SK-N-SH treated with all-trans-retinoic acid at 6 μM for 48 hours (cell line): ENCODE data around the gene USP30.

ENCODE experiments used
- ATAC-seq: fragments of 200-7000 bp; cut with Tn5 transposase; 3 replicates; pipeline ENCODE4 v1.9.1; 2020; ENCODE audit warnings: mild to moderate bottlenecking, moderate library complexity
- ARNTL ChIP-seq: fragments of 450-650 bp; formaldehyde crosslinking; IDR thresholded peaks from 2 replicates; pipeline ENCODE4 v1.5.0; 2020; ENCODE audit warnings: low read depth, mild to moderate bottlenecking, moderate library complexity, borderline replicate concordance
- BACH2 ChIP-seq: fragments of 250-450 bp; sonication (Bioruptor Pico); IDR thresholded peaks from 2 replicates; pipeline ENCODE4 v1.9.0; 2021; ENCODE audit warnings: mild to moderate bottlenecking, borderline replicate concordance
- CREB5 ChIP-seq: fragments of 250-450 bp; sonication (Bioruptor Pico); IDR thresholded peaks from 2 replicates; pipeline ENCODE4 v1.5.1; 2020; ENCODE audit warnings: low read depth, mild to moderate bottlenecking, moderate library complexity
- CSDC2 ChIP-seq: fragments of 250-450 bp; sonication (Bioruptor Pico); IDR thresholded peaks from 2 replicates; pipeline ENCODE4 v1.5.0; 2020; ENCODE audit warnings: mild to moderate bottlenecking, moderate library complexity
- CSRNP3 ChIP-seq: fragments of 250-450 bp; sonication (Bioruptor Pico); IDR thresholded peaks from 2 replicates; pipeline ENCODE4 v1.5.1; 2021; ENCODE audit warnings: mild to moderate bottlenecking, moderate library complexity
- ESRRG ChIP-seq: fragments of 250-450 bp; sonication (Bioruptor Pico); IDR thresholded peaks from 2 replicates; pipeline ENCODE4 v1.6.1; 2021; ENCODE audit warnings: mild to moderate bottlenecking
- GLIS3 ChIP-seq: fragments of 250-450 bp; sonication (Bioruptor Pico); IDR thresholded peaks from 2 replicates; pipeline ENCODE4 v1.5.0; 2020; ENCODE audit warnings: mild to moderate bottlenecking, moderate library complexity
- ISL1 ChIP-seq: fragments of 250-450 bp; sonication (Bioruptor Pico); IDR thresholded peaks from 2 replicates; pipeline ENCODE4 v2.1.2; 2022; ENCODE audit warnings: mild to moderate bottlenecking, moderate library complexity
- OSR1 ChIP-seq: fragments of 250-450 bp; sonication (Bioruptor Pico); IDR thresholded peaks from 2 replicates; pipeline ENCODE4 v1.8.0; 2022; ENCODE audit warnings: moderate library complexity, mild to moderate bottlenecking, inconsistent platforms
- PATZ1 ChIP-seq: fragments of 250-450 bp; sonication (Bioruptor Pico); IDR thresholded peaks from 2 replicates; pipeline ENCODE4 v1.8.0; 2020; ENCODE audit warnings: mild to moderate bottlenecking, moderate library complexity, borderline replicate concordance
- POU6F1 ChIP-seq: fragments of 250-450 bp; sonication (Bioruptor Pico); IDR thresholded peaks from 2 replicates; pipeline ENCODE4 v1.8.0; 2021; ENCODE audit warnings: low read depth, mild to moderate bottlenecking, moderate library complexity, borderline replicate concordance
- PPARA ChIP-seq: fragments of 250-450 bp; sonication (Bioruptor Pico); IDR thresholded peaks from 2 replicates; pipeline ENCODE4 v1.5.0; 2020; ENCODE audit warnings: mild to moderate bottlenecking, borderline replicate concordance
- RARB ChIP-seq: fragments of 250-450 bp; sonication (Bioruptor Pico); IDR thresholded peaks from 2 replicates; pipeline ENCODE4 v1.8.0; 2021; ENCODE audit warnings: mild to moderate bottlenecking, moderate library complexity
- SNAI2 ChIP-seq: fragments of 250-450 bp; sonication (Bioruptor Pico); IDR thresholded peaks from 2 replicates; pipeline ENCODE4 v1.5.0; 2020; ENCODE audit warnings: mild to moderate bottlenecking, moderate library complexity
- TOX ChIP-seq: fragments of 250-450 bp; sonication (Bioruptor Pico); IDR thresholded peaks from 2 replicates; pipeline ENCODE4 v1.8.0; 2021; ENCODE audit warnings: mild to moderate bottlenecking, moderate library complexity, borderline replicate concordance
- TSHZ2 ChIP-seq: fragments of 250-450 bp; sonication (Bioruptor Pico); IDR thresholded peaks from 2 replicates; pipeline ENCODE4 v1.5.0; 2020; ENCODE audit warnings: mild to moderate bottlenecking, moderate library complexity
- ZC3H10 ChIP-seq: fragments of 250-450 bp; sonication (Bioruptor Pico); IDR thresholded peaks from 2 replicates; pipeline ENCODE4 v1.5.1; 2021; ENCODE audit warnings: mild to moderate bottlenecking, moderate library complexity
- ZFP3 ChIP-seq: fragments of 250-450 bp; sonication (Bioruptor Pico); IDR thresholded peaks from 2 replicates; pipeline ENCODE4 v1.5.0; 2020; ENCODE audit warnings: mild to moderate bottlenecking, moderate library complexity
- ZNF565 ChIP-seq: fragments of 450-650 bp; formaldehyde crosslinking; conservative IDR thresholded peaks from 2 replicates; pipeline ENCODE4 v1.5.0; 2020; ENCODE audit warnings: low read depth, mild to moderate bottlenecking, moderate library complexity
- ZNF8 ChIP-seq: fragments of 450-650 bp; formaldehyde crosslinking; IDR thresholded peaks from 2 replicates; pipeline ENCODE4 v1.5.0; 2020; ENCODE audit warnings: mild to moderate bottlenecking, moderate library complexity

USP30 gene

GRCh38 chr12:109010259-109010658 lies 42.1 kb upstream of the USP30 start:
- TF ChIP-seq BACH2 (CRISPR knock-in tag) (no peak), ARNTL (CRISPR knock-in tag) (no peak), TSHZ2 (CRISPR knock-in tag) (no peak)
- ATAC-seq: no peak

- no peak for ATAC-seq
These were observed 37.2 kb upstream of the USP30 start for GRCh38 chr12:109014984-109015765.

More at GRCh38 chr12:109014984-109015765, 37.2 kb upstream of the USP30 start:
- TF ChIP-seq CSRNP3: no peak
- TF ChIP-seq ZNF8 (CRISPR knock-in tag): no peak
- TF ChIP-seq SNAI2: no peak
- TF ChIP-seq PPARA (CRISPR knock-in tag): no peak
- no peak for TF ChIP-seq ISL1 (CRISPR knock-in tag)
- TF ChIP-seq TOX (CRISPR knock-in tag): no peak
- TF ChIP-seq POU6F1: no peak
- no peak for TF ChIP-seq TSHZ2 (CRISPR knock-in tag)
- TF ChIP-seq ZC3H10 (CRISPR knock-in tag): no peak
- no peak for TF ChIP-seq CREB5 (CRISPR knock-in tag)
- no peak for TF ChIP-seq ZFP3 (CRISPR knock-in tag)
- no peak for TF ChIP-seq CSDC2 (CRISPR knock-in tag)
- TF ChIP-seq GLIS3 (CRISPR knock-in tag): no peak
- no peak for TF ChIP-seq RARB
- TF ChIP-seq ESRRG (CRISPR knock-in tag): no peak
- no peak for TF ChIP-seq PATZ1
- TF ChIP-seq ZNF565 (CRISPR knock-in tag): no peak
- TF ChIP-seq OSR1: no peak
